GM18951 (cell line): ENCODE measurements around the gene FGGY.
"Not testable (repeated sequence)": the region's sequence is repeated elsewhere in the genome, so short reads cannot be mapped to it uniquely, and the experiment has no call there.

ENCODE experiments used
- POLR2A ChIP-seq: IDR thresholded peaks from 4 replicates; pipeline ENCODE4 v1.6.1; 2011; ENCODE audit warnings: mild to moderate bottlenecking; ENCODE audit not compliant: insufficient read length, insufficient read depth; ENCODE audit errors: extremely low read depth
- in situ Hi-C: fragments of 300-500 bp; cut with MboI; formaldehyde crosslinking; loops from one replicate; pipeline ENCODE4 v1.12.0; 2022; ENCODE audit warnings: low sequenced_read_pairs, mixed read lengths, inconsistent platforms; ENCODE audit not compliant: unreplicated experiment

Gene FGGY

DNA sequence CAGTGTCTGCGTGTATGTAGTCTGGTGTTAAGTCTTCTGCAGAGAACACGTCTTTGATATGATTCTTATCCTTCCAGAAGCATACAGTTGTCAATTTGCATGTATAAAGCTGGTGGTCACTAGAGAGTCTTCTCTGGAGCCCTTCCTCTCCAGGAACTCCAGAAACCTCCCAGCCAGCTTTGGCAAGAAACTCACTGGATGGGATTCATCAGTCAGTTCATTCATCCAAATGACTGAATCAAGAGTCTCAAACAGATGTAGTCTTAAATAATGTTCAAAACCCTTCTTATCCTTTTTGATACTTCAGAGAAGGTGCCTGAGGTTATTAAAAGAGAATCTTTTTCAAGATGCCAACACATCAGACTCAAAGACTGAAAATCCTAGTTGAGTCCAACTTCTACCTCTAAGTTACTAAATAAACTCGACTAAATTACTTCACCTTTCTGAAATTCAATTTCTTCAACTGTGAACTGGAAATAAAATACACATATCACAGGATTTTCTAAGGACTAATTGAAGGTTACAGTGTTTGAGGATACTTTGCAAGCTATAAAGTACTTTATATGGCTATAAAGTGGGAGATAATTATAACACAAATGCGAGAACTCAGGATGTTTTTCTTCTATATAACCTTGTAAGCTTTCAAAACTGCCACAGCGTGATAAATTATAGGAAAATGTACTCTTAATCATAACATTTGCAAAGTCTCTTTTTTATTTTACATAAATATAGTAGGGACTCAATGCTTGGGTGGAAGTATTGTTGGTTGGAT, 252.4 kb downstream of the FGGY start:
- no peak for TF ChIP-seq POLR2A
- in situ Hi-C loops, result no loop called here

- no peak for TF ChIP-seq POLR2A
- in situ Hi-C loops, result no loop called here
Measured at GRCh38 chr1:59549903-59550302, 253.0 kb downstream of the FGGY start.

DNA sequence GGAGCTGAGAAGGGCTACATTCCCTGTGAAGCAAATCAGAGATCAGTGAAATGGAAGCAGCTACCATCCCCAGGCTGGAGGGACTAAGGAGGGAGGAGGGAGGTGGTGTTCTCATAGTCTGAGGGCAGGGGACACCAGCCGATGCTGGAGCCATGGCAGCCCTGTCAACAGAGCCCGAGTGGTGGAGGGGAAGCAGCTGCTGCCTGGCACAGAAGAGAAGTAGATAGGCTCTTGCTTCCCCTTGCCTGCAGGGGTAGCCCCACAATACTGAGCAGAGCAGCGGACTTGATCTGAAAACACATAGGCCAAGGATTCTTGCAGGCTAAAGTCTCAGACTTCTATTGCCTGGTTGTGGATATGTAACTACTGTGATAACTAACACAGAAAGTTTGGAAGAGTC, 255.1 kb downstream of the FGGY start:
- in situ Hi-C loops, result no loop called here
- no peak for TF ChIP-seq POLR2A

GRCh38 chr1:59553371-59553770, 256.5 kb downstream of the FGGY start:
- TF ChIP-seq POLR2A, result no peak
- in situ Hi-C loops, result no loop called here

- in situ Hi-C loops, result no loop called here
- no peak for TF ChIP-seq POLR2A
Measured at GRCh38 chr1:59554011-59554663, 257.2 kb downstream of the FGGY start.

GRCh38 chr1:59554752-59555151, 257.9 kb downstream of the FGGY start:
- in situ Hi-C loops, result no loop called here

DNA sequence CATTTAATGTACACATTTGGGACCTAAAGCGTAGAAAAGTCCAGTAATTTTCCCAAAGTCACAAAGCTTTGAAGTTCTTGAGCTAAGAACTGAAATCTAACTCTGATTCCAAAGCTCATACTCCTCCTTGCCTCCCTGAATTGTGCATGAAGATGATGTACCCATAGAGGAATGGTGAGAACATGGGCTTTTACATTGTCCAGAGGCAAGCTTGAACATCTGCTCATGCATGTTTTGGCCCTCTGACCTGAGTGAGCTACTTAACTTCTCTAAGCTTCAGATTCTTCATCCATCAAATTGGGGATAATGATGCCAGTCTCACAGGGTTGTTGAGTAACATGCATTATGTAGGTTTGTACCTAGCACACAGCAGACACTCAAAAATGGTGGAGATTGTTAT, 259.5 kb downstream of the FGGY start:
- no peak for TF ChIP-seq POLR2A
- in situ Hi-C loops, result no loop called here

More at GRCh38 chr1:59554752-59555151, 257.9 kb downstream of the FGGY start:
- TF ChIP-seq POLR2A, result no peak

- no peak for TF ChIP-seq POLR2A
- in situ Hi-C loops, result no loop called here
Measured at GRCh38 chr1:59556802-59557548, 260.1 kb downstream of the FGGY start.

DNA sequence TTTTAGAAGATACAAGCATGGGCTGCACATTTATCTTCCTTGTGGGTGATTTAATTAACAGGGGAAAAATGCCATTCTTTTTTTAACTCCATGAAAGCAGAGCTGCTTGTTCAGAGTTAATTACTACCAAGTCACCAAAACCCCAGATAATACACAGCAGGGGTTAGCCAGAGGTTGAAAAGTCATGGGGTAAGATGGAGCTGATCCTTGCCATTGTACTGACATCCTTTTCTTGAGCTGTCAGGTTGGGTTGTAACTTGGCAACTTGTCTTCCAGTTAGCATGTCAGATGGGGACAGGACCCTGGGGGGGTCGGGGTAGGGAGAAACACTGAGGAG, 260.6 kb downstream of the FGGY start:
- in situ Hi-C loops, result no loop called here
- no peak for TF ChIP-seq POLR2A

- in situ Hi-C loops, result not testable (repeated sequence)
Measured at GRCh38 chr1:59558580-59558979, 261.7 kb downstream of the FGGY start.

DNA sequence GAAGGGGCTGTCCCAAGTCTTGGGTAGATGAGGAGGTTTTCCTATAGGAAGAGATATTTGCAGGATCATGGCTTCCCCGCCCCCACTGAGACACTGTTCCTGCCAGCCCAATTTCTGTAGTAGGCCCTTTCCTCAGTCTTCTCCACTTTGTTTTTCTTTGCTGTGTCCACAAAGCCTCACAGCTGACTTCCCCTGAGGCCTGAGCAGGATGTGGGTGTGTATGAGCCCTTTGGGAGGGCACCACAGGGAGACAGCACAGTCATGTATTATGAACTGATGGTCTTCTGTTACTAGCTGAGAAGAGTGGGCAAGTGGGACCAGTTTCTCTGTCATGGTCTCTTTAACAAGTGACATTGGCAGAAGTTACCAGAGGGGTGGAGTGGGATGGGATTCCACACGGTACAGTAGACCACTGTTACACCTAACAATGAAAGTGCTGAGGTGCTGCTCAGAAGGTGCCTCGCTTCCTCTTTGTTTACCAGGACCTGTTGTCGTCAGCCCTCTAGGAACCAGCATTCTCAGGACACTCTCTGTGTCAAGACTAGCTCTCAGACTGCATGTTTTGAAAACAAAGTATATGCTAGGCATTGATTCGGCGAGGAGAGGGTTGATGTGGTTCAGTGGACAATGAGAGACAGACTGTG, 264.0 kb downstream of the FGGY start:
- TF ChIP-seq POLR2A, result no peak
- in situ Hi-C loops, result no loop called here

GRCh38 chr1:59561796-59562195, 264.9 kb downstream of the FGGY start:
- no peak for TF ChIP-seq POLR2A
- in situ Hi-C loops, result no loop called here

DNA sequence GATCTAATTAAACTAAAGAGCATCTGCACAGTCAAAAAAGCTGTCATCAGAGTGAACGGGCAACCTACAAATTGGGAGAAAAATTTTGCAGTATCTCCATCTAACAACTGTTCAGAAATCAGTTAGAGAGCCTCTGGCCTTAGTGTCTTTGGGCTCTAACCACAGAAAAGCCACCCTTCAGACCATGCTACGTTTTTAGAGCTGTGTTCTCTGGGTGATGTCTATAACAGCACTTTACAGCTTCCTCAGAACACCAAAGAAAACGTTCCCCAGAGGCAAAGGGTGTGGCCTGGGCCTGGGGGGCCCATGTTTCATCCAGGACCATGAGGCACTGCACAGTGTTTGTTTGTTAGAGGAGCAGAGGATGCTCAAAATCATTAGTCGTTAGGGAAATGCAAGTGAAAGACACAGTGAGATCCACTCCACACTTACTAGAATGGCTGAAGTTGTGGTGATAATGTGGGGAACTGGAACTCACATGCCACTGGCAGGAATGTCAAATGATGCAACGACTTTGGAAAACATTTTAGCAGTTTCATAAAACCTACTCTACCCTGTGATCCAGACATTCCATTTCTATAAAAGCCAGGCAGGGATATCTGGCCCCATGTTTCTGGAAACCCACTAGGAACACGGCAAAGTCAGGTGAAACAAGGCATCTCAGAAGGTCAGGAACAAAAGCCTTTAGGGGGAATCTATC, 267.4 kb downstream of the FGGY start:
- TF ChIP-seq POLR2A, result no peak
- in situ Hi-C loops, result no loop called here
